Aorta (tissue), 5 donors: ENCODE data around the gene AMDHD1. TPM values are rescaled to one million over a fixed set of nuclear protein-coding genes. Genes with fewer than 3 reads are reported as not detected.

Source experiments
- ATAC-seq: fragments of 200-7000 bp; cut with Tn5 transposase; one replicate; pipeline ENCODE4 v1.9.1; 2022; ENCODE audit warnings: moderate library complexity; ENCODE audit not compliant: low FRiP score
- DNase-seq, 2 donors: peaks; one replicate each; pipeline ENCODE4 v3.0.0-alpha.2; 2020
- H3K27ac ChIP-seq, 2 donors: one replicate each; pipeline ENCODE4 v1.5.1; 2013; ENCODE audit warnings: low read length in 2 of 2, mild to moderate bottlenecking in 2 of 2, moderate library complexity in 2 of 2, control low read depth in 1 of 2, inconsistent platforms in 1 of 2, low read depth in 1 of 2
- H3K27me3 ChIP-seq, 2 donors: one replicate each; pipeline ENCODE4 v1.6.1; 2013; ENCODE audit warnings: control low read depth in 1 of 2, low read length in 1 of 2, mild to moderate bottlenecking in 1 of 2, moderate library complexity in 1 of 2; ENCODE audit not compliant: insufficient read depth in 2 of 2, control insufficient read depth in 1 of 2
- H3K36me3 ChIP-seq, 2 donors: one replicate each; pipeline ENCODE4 v1.6.1; 2013; ENCODE audit warnings: control low read depth in 1 of 2, low read length in 1 of 2, mild to moderate bottlenecking in 1 of 2; ENCODE audit not compliant: insufficient read depth in 2 of 2, control insufficient read depth in 1 of 2
- H3K4me1 ChIP-seq, 2 donors: one replicate each; pipeline ENCODE4 v1.6.1; 2013; ENCODE audit warnings: low read length in 2 of 2, control low read depth in 1 of 2, mild to moderate bottlenecking in 1 of 2, moderate library complexity in 1 of 2; ENCODE audit not compliant: insufficient read depth in 2 of 2, control insufficient read depth in 1 of 2
- H3K4me3 ChIP-seq, 2 donors: one replicate each; pipeline ENCODE4 v1.5.1; 2013; ENCODE audit warnings: low read length in 2 of 2, control low read depth in 1 of 2, mild to moderate bottlenecking in 1 of 2
- H3K9me3 ChIP-seq: one replicate; pipeline ENCODE4 v1.6.1; 2013; ENCODE audit warnings: mild to moderate bottlenecking, low read length; ENCODE audit not compliant: control insufficient read depth
- WGBS, 2 donors: extraction: QIAGEN DNeasy Blood & Tissue Kit; methylation state at CpG; one replicate each; pipeline ENCODE4 v1.1.7; 2013; 5-methylcytosine and 5-hydroxymethylcytosine counted together
- intact Hi-C, 2 donors: fragments of 100-400 bp; cut with DNase I; formaldehyde crosslinking; loops; one replicate each; pipeline versions ENCODE4 v1.14.2 to v1.15.0; 2022
- polyA plus RNA-seq, 2 donors: library from polyadenylated mRNA; stranded (reverse); fragments of 200-250 nt; gene quantifications; one replicate each; pipeline ENCODE4 v1.2.3, GENCODE V29; 2013
- total RNA-seq, 2 donors: library from RNA; stranded (reverse); fragmentation: NEBNext Ultra II Directional; extraction: Animal tissue kit (Norgen Biotek cat#: 25700); gene quantifications; one replicate each; pipeline ENCODE4 v1.2.1, GENCODE V29; 2021
- donor health status: healthy with polysubstance abuse.
- donor health status: Bipolar disorder and iron deficiency.
- donor health status: DM: no; HTN: no; CAD: no.
- donor health status: DM: no; HTN: no; CAD: no.
- donor health status: DM: yes; HTN: yes; CAD: no.

The AMDHD1 gene
- total and polyA plus RNA-seq, 4 donors: 0.51 to 4.6 (median 0.88) TPM

- Histone ChIP-seq H3K27me3 (no peaks in the 10 kb centered on the region), H3K4me3 (no peak overlapping the region), H3K9me3 (no peaks in the 10 kb centered on the region), H3K4me1 (no peaks in the 10 kb centered on the region), H3K27ac (peak overlapping the region in 1 of 2 donors; percentile 18), H3K36me3 (peaks cover 7 to 11% of the 10 kb centered on the region in 2 donors)
- ATAC-seq: no peak
- intact Hi-C loops: no loop called here
- DNase-seq: no peak
- 31 to 35% methylated on average over 3 of the region's 3 CpGs for WGBS, 2 donors
These were observed 71.9 kb downstream of the AMDHD1 start for GRCh38 chr12:96014943-96015599.

GRCh38 chr12:96015672-96016071 lies 72.5 kb downstream of the AMDHD1 start:
- no peaks in the 10 kb centered on the region for H3K9me3 ChIP-seq
- peak; percentile 59 for ATAC-seq
- intact Hi-C loops: no loop called here
- H3K4me3 ChIP-seq: no peak overlapping the region
- peaks cover 6 to 7% of the 10 kb centered on the region in 2 donors for H3K36me3 ChIP-seq
- 53 to 56% methylated on average over 5 of the region's 5 CpGs for WGBS, 2 donors
- no peaks in the 10 kb centered on the region for H3K4me1 ChIP-seq
- DNase-seq: peak in 1 of 2 donors; percentile 44
- H3K27me3 ChIP-seq: no peaks in the 10 kb centered on the region
- peak overlapping the region in 1 of 2 donors; percentile 18 for H3K27ac ChIP-seq

Other genes starting within 250 kb of the AMDHD1 start
- 10 to 100 TPM; 60.9 to 66.7 TPM for gene NTN4, start 152.6 kb upstream of the AMDHD1 start, total RNA-seq
- 10 to 100 TPM; 19.5 to 68.9 TPM for gene NTN4, start 152.6 kb upstream of the AMDHD1 start, polyA plus RNA-seq
- 10 to 100 TPM; 11.7 to 14.9 TPM for gene SNRPF, start 84.4 kb upstream of the AMDHD1 start, total RNA-seq
- gene SNRPF, start 84.4 kb upstream of the AMDHD1 start, polyA plus RNA-seq: 10 to 100 TPM; 17.5 to 41.3 TPM
- not detected for gene CCDC38, start 717 bp upstream of the AMDHD1 start, total RNA-seq
- gene CCDC38, start 717 bp upstream of the AMDHD1 start, polyA plus RNA-seq: not detected
- gene HAL, start 53.0 kb downstream of the AMDHD1 start, total RNA-seq: 1 to 10 TPM in 1 of 2 donors, under 1 TPM in 1; 0.39 to 1.4 TPM
- under 1 TPM in 1 of 2 donors, not detected in 1; 0.63 TPM for gene HAL, start 53.0 kb downstream of the AMDHD1 start, polyA plus RNA-seq
- gene LTA4H, start 92.3 kb downstream of the AMDHD1 start, total RNA-seq: 10 to 100 TPM; 45.5 to 66.8 TPM
- 10 to 100 TPM; 52.1 to 56.8 TPM for gene LTA4H, start 92.3 kb downstream of the AMDHD1 start, polyA plus RNA-seq